KMS-11 (cell line): ENCODE data around the gene CHMP3.
A peak's percentile ranks its signal among the peaks of the same experiment; 100 is the strongest.

Experiments used
- H2AFZ ChIP-seq: fragments of 200-600 bp; sonication (generic); 2 replicates; pipeline ENCODE4 v1.6.1; 2016; ENCODE audit warnings: antibody characterized with exemption, mixed run types, low read depth
- H3K27ac ChIP-seq: fragments of 200-600 bp; sonication (generic); 2 replicates; pipeline ENCODE4 v1.6.1; 2016; ENCODE audit warnings: mild to moderate bottlenecking, mixed run types
- H3K27me3 ChIP-seq: fragments of 200-600 bp; sonication (generic); 2 replicates; pipeline ENCODE4 v1.6.1; 2017; ENCODE audit warnings: mild to moderate bottlenecking, low read depth, mixed run types, moderate library complexity; ENCODE audit not compliant: insufficient read depth
- H3K36me3 ChIP-seq: fragments of 200-600 bp; sonication (generic); 2 replicates; pipeline ENCODE4 v1.6.1; 2017; ENCODE audit warnings: mild to moderate bottlenecking, mixed run types; ENCODE audit not compliant: insufficient read depth
- H3K4me1 ChIP-seq: fragments of 200-600 bp; sonication (generic); 2 replicates; pipeline ENCODE4 v1.6.1; 2016; ENCODE audit warnings: mild to moderate bottlenecking, low read depth, mixed run types; ENCODE audit not compliant: poor library complexity, severe bottlenecking
- H3K4me2 ChIP-seq: fragments of 200-600 bp; sonication (generic); 2 replicates; pipeline ENCODE4 v1.7.0; 2016; ENCODE audit warnings: mild to moderate bottlenecking, mixed run types
- H3K4me3 ChIP-seq: fragments of 200-600 bp; sonication (generic); IDR thresholded peaks from 2 replicates; pipeline ENCODE4 v1.6.1; 2017; ENCODE audit warnings: low read depth, low read length, mixed read lengths; ENCODE audit not compliant: insufficient read depth
- H3K79me2 ChIP-seq: fragments of 200-600 bp; sonication (generic); 2 replicates; pipeline ENCODE4 v1.6.1; 2016; ENCODE audit warnings: low read depth, mixed run types; ENCODE audit not compliant: insufficient read depth
- H3K9ac ChIP-seq: fragments of 200-600 bp; sonication (generic); 2 replicates; pipeline ENCODE4 v1.6.1; 2016; ENCODE audit warnings: mild to moderate bottlenecking, mixed run types
- H4K20me1 ChIP-seq: fragments of 200-600 bp; sonication (generic); 2 replicates; pipeline ENCODE4 v1.6.1; 2016; ENCODE audit warnings: mild to moderate bottlenecking, mixed run types; ENCODE audit not compliant: insufficient read depth
- CTCF ChIP-seq: fragments of 200-600 bp; sonication (generic); conservative IDR thresholded peaks from 2 replicates; pipeline ENCODE4 v1.6.1; 2017; ENCODE audit warnings: low read depth, mild to moderate bottlenecking, antibody characterized with exemption, low read length, moderate library complexity, mixed read lengths

The CHMP3 gene

GRCh38 chr2:86584151-86584913 lies 21.1 kb upstream of the CHMP3 start:
- H3K36me3 ChIP-seq, result no peaks in the 10 kb centered on the region
- H3K4me1 ChIP-seq, result peaks cover 13% of the 10 kb centered on the region
- no peaks in the 10 kb centered on the region for H4K20me1 ChIP-seq
- H3K27ac ChIP-seq, result peak overlapping the region; percentile 28; the same call in 1 of the 2 replicates
- TF ChIP-seq CTCF, result no peak
- H3K4me3 ChIP-seq, result no peak overlapping the region
- no peaks in the 10 kb centered on the region for H3K27me3 ChIP-seq
- H3K4me2 ChIP-seq, result peak overlapping the region; percentile 14; the same call in 1 of the 2 replicates
- no peak overlapping the region for H3K9ac ChIP-seq
- no peaks in the 10 kb centered on the region for H3K79me2 ChIP-seq
- peak overlapping the region; percentile 27; the same call in 1 of the 2 replicates for H2AFZ ChIP-seq

GRCh38 chr2:86580560-86580959 lies 17.3 kb upstream of the CHMP3 start:
- no peak for TF ChIP-seq CTCF
- H3K27ac ChIP-seq, result no peak overlapping the region
- H3K36me3 ChIP-seq, result no peaks in the 10 kb centered on the region
- H2AFZ ChIP-seq, result no peak overlapping the region
- H3K27me3 ChIP-seq, result no peaks in the 10 kb centered on the region
- H3K4me1 ChIP-seq, result peaks cover 13% of the 10 kb centered on the region
- H3K4me3 ChIP-seq, result no peak overlapping the region
- no peaks in the 10 kb centered on the region for H3K79me2 ChIP-seq
- H3K4me2 ChIP-seq, result no peak overlapping the region
- H4K20me1 ChIP-seq, result no peaks in the 10 kb centered on the region
- H3K9ac ChIP-seq, result no peak overlapping the region

GRCh38 chr2:86577817-86578456 lies 14.7 kb upstream of the CHMP3 start:
- H3K4me1 ChIP-seq, result no peaks in the 10 kb centered on the region
- H3K9ac ChIP-seq, result no peak overlapping the region
- TF ChIP-seq CTCF, result no peak
- H3K4me3 ChIP-seq, result no peak overlapping the region
- no peaks in the 10 kb centered on the region for H3K27me3 ChIP-seq
- no peak overlapping the region for H3K4me2 ChIP-seq
- H3K79me2 ChIP-seq, result no peaks in the 10 kb centered on the region
- no peaks in the 10 kb centered on the region for H3K36me3 ChIP-seq
- no peak overlapping the region for H3K27ac ChIP-seq
- H4K20me1 ChIP-seq, result no peaks in the 10 kb centered on the region
- H2AFZ ChIP-seq, result no peak overlapping the region

- TF ChIP-seq CTCF, result no peak
- H3K4me2 ChIP-seq, result no peak overlapping the region
- H3K9ac ChIP-seq, result no peak overlapping the region
- H3K4me1 ChIP-seq, result no peaks in the 10 kb centered on the region
- no peaks in the 10 kb centered on the region for H3K36me3 ChIP-seq
- no peaks in the 10 kb centered on the region for H3K27me3 ChIP-seq
- no peaks in the 10 kb centered on the region for H4K20me1 ChIP-seq
- H3K4me3 ChIP-seq, result no peak overlapping the region
- H2AFZ ChIP-seq, result no peak overlapping the region
- no peak overlapping the region for H3K27ac ChIP-seq
- no peaks in the 10 kb centered on the region for H3K79me2 ChIP-seq
Observed at GRCh38 chr2:86570059-86570458, 6.8 kb upstream of the CHMP3 start.
